ENCODE data around the gene ASIC1.
"Not testable (repeated sequence)": the region's sequence is repeated elsewhere in the genome, so short reads cannot be mapped to it uniquely, and the experiment has no call there.

The ASIC1 gene

DNA sequence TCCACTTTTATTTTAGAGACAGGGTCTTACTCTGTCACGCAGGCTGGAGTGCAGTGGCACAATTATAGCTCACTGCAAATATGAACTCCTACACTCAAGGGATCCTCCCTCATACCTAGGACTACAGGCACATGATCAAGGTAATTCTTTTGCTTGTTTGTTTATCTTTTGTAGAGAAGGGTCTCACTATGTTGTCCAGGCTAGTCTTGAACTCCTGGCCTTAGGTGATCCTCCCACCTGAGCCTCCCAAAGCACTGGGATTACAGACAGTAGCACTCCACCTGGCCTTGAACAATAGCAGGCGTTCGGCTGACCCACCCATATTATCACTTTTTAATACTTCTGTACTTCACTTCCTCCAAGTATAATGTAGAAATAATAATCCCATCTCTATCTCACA is 30.7 kb upstream of the ASIC1 start:
- no peak overlapping the region for H2AFZ ChIP-seq (ENCODE audit: low read length)
- no peak overlapping the region for H3K4me3 ChIP-seq (ENCODE audit: low read length, poor library complexity, severe bottlenecking)
- no peak overlapping the region for H3K9ac ChIP-seq (ENCODE audit: low read depth, low read length, poor library complexity, severe bottlenecking)
- no peak for TF ChIP-seq EZH2phosphoT487 (IDR thresholded peaks at IDR 0.05; ENCODE audit: borderline replicate concordance)
- TF ChIP-seq, protein P1, sequence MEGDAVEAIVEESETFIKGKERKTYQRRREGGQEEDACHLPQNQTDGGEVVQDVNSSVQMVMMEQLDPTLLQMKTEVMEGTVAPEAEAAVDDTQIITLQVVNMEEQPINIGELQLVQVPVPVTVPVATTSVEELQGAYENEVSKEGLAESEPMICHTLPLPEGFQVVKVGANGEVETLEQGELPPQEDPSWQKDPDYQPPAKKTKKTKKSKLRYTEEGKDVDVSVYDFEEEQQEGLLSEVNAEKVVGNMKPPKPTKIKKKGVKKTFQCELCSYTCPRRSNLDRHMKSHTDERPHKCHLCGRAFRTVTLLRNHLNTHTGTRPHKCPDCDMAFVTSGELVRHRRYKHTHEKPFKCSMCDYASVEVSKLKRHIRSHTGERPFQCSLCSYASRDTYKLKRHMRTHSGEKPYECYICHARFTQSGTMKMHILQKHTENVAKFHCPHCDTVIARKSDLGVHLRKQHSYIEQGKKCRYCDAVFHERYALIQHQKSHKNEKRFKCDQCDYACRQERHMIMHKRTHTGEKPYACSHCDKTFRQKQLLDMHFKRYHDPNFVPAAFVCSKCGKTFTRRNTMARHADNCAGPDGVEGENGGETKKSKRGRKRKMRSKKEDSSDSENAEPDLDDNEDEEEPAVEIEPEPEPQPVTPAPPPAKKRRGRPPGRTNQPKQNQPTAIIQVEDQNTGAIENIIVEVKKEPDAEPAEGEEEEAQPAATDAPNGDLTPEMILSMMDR (conservative IDR thresholded peaks at IDR 0.05; ENCODE audit: low read length) = no peak
- peaks cover 31% of the 10 kb centered on the region for H3K4me1 ChIP-seq (ENCODE audit: insufficient read depth, low read length, poor library complexity, severe bottlenecking)
- H3K79me2 ChIP-seq (ENCODE audit: insufficient read depth, low read length) = peaks cover 36% of the 10 kb centered on the region
- H4K20me1 ChIP-seq (ENCODE audit: insufficient read depth, low read length, poor library complexity, severe bottlenecking) = peaks cover 14% of the 10 kb centered on the region
- H3K27me3 ChIP-seq (ENCODE audit: insufficient read depth, low read length, poor library complexity, severe bottlenecking) = peaks cover 7% of the 10 kb centered on the region
- no peaks in the 10 kb centered on the region for H3K36me3 ChIP-seq (ENCODE audit: insufficient read depth, low read length)
- H3K4me2 ChIP-seq (ENCODE audit: low read depth, low read length, poor library complexity, severe bottlenecking) = no peak overlapping the region
- H3K9me2 ChIP-seq (replicated peaks; ENCODE audit: low read depth, low read length) = no peaks in the 10 kb centered on the region
- H3F3A ChIP-seq (ENCODE audit: low read depth) = no peaks in the 10 kb centered on the region
- no peaks in the 10 kb centered on the region for H3K9me3 ChIP-seq (ENCODE audit: insufficient read depth, low read depth, low read length)

DNA sequence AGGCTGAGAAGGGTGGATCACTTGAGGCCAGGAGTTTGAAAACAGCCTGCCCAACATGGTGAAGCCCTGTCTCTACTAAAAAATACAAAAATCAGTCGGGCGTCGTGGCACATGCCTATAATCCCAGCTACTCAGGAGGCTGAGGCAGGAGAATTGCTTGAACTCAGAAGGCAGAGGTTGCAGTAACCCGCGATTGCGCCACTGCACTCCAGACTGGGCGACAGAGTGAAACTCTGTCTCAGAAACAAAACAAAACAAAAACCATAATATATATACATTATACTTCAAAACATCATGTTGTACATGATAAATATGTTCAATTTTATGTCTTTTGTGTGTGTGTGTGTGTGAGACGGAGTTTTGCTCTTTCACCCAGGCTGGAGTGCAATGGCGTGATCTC is 26.9 kb upstream of the ASIC1 start:
- not testable (repeated sequence) for H3K9me3 ChIP-seq (ENCODE audit: insufficient read depth, low read depth, low read length); H3K36me3 ChIP-seq (ENCODE audit: insufficient read depth, low read length); H3K9me2 ChIP-seq (replicated peaks; ENCODE audit: low read depth, low read length); H3K79me2 ChIP-seq (ENCODE audit: insufficient read depth, low read length); H3F3A ChIP-seq (ENCODE audit: low read depth); H3K27me3 ChIP-seq (ENCODE audit: insufficient read depth, low read length, poor library complexity, severe bottlenecking); H3K4me1 ChIP-seq (ENCODE audit: insufficient read depth, low read length, poor library complexity, severe bottlenecking); H3K4me3 ChIP-seq (ENCODE audit: low read length, poor library complexity, severe bottlenecking); H3K4me2 ChIP-seq (ENCODE audit: low read depth, low read length, poor library complexity, severe bottlenecking); H2AFZ ChIP-seq (ENCODE audit: low read length); H4K20me1 ChIP-seq (ENCODE audit: insufficient read depth, low read length, poor library complexity, severe bottlenecking); H3K9ac ChIP-seq (ENCODE audit: low read depth, low read length, poor library complexity, severe bottlenecking)

DNA sequence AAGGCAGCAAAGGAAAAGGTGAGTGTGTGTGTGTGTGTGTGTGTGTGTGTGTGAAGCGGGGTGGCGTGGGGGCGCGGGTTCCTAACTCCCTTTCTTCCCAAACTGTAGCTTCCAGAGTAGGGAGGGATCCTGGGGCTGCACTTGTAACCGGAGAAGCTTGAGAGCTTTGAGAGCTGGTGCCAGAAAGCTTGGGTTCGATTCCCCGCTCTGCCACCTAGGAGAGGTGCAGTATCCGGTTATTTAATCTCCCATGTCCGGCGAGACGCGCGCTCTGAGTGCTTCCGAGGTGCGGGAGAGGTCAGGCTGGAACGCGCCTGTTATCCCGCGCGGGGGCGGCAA is 24.9 kb upstream of the ASIC1 start:
- no peak overlapping the region for H2AFZ ChIP-seq (ENCODE audit: low read length)
- H3K9ac ChIP-seq (ENCODE audit: low read depth, low read length, poor library complexity, severe bottlenecking) = no peak overlapping the region

More for the DNA sequence above, 24.9 kb upstream of the ASIC1 start:
- Histone ChIP-seq H3K27me3 (ENCODE audit: insufficient read depth, low read length, poor library complexity, severe bottlenecking) (no peaks in the 10 kb centered on the region), H3F3A (ENCODE audit: low read depth) (no peaks in the 10 kb centered on the region), H3K4me1 (ENCODE audit: insufficient read depth, low read length, poor library complexity, severe bottlenecking) (no peaks in the 10 kb centered on the region), H4K20me1 (ENCODE audit: insufficient read depth, low read length, poor library complexity, severe bottlenecking) (no peaks in the 10 kb centered on the region), H3K79me2 (ENCODE audit: insufficient read depth, low read length) (no peaks in the 10 kb centered on the region), H3K9me3 (ENCODE audit: insufficient read depth, low read depth, low read length) (no peaks in the 10 kb centered on the region), H3K4me3 (ENCODE audit: low read length, poor library complexity, severe bottlenecking) (no peak overlapping the region), H3K36me3 (ENCODE audit: insufficient read depth, low read length) (no peaks in the 10 kb centered on the region), H3K9me2 (replicated peaks; ENCODE audit: low read depth, low read length) (no peaks in the 10 kb centered on the region), H3K4me2 (ENCODE audit: low read depth, low read length, poor library complexity, severe bottlenecking) (no peak overlapping the region)
- TF ChIP-seq, protein P1 (conservative IDR thresholded peaks at IDR 0.05; ENCODE audit: low read length) = no peak
- no peak for TF ChIP-seq EZH2phosphoT487 (IDR thresholded peaks at IDR 0.05; ENCODE audit: borderline replicate concordance)
